HEK293 (cell line): ENCODE measurements around the gene SYNE1.

Experiments used
- ATF2 ChIP-seq: fragments of 450-650 bp; formaldehyde crosslinking; IDR thresholded peaks from 2 replicates; pipeline ENCODE4 v1.5.1; 2016; ENCODE audit warnings: missing biosample characterization, missing genetic modification characterization, low read depth
- HIC1 ChIP-seq: fragments of 450-650 bp; formaldehyde crosslinking; IDR thresholded peaks from 2 replicates; pipeline ENCODE4 v1.5.1; 2016; ENCODE audit warnings: missing biosample characterization, missing genetic modification characterization
- HOXC10 ChIP-seq: sonication (generic); formaldehyde crosslinking; IDR thresholded peaks from 2 replicates; pipeline ENCODE4 v1.8.1; 2023; ENCODE audit warnings: mild to moderate bottlenecking, missing genetic modification reagents
- OVOL3 ChIP-seq: fragments of 450-650 bp; formaldehyde crosslinking; IDR thresholded peaks from 2 replicates; pipeline ENCODE4 v1.5.1; 2016; ENCODE audit warnings: missing biosample characterization, missing genetic modification characterization
- PRDM1 ChIP-seq: fragments of 450-650 bp; formaldehyde crosslinking; IDR thresholded peaks from 2 replicates; pipeline ENCODE4; 2016; ENCODE audit warnings: missing biosample characterization, missing genetic modification characterization
- PRDM6 ChIP-seq: fragments of 450-650 bp; formaldehyde crosslinking; IDR thresholded peaks from 2 replicates; pipeline ENCODE4 v1.5.1; 2017; ENCODE audit warnings: missing biosample characterization, missing genetic modification characterization
- SALL2 ChIP-seq: fragments of 450-650 bp; formaldehyde crosslinking; IDR thresholded peaks from 2 replicates; pipeline ENCODE4 v1.5.0; 2017; ENCODE audit warnings: missing biosample characterization, mild to moderate bottlenecking, missing genetic modification characterization, borderline replicate concordance
- SP3 ChIP-seq: fragments of 450-650 bp; formaldehyde crosslinking; IDR thresholded peaks from 2 replicates; pipeline ENCODE4 v1.5.1; 2016; ENCODE audit warnings: missing biosample characterization, missing genetic modification characterization
- YY2 ChIP-seq: fragments of 450-650 bp; formaldehyde crosslinking; IDR thresholded peaks from 2 replicates; pipeline ENCODE4 v1.5.1; 2016; ENCODE audit warnings: missing biosample characterization, missing genetic modification characterization
- ZBTB44 ChIP-seq: fragments of 450-650 bp; IDR thresholded peaks from 2 replicates; pipeline ENCODE4 v1.5.1; 2018; ENCODE audit warnings: missing biosample characterization, mild to moderate bottlenecking, missing genetic modification characterization
- ZBTB7A ChIP-seq: fragments of 450-650 bp; formaldehyde crosslinking; IDR thresholded peaks from 2 replicates; pipeline ENCODE4 v1.5.1; 2016; ENCODE audit warnings: low read depth, missing biosample characterization, missing genetic modification characterization
- ZBTB8A ChIP-seq: fragments of 450-650 bp; formaldehyde crosslinking; IDR thresholded peaks from 2 replicates; pipeline ENCODE4 v1.5.1; 2016; ENCODE audit warnings: missing biosample characterization, missing genetic modification characterization
- ZNF10 ChIP-seq: fragments of 450-650 bp; formaldehyde crosslinking; IDR thresholded peaks from 2 replicates; pipeline ENCODE4 v1.5.1; 2017; ENCODE audit warnings: missing biosample characterization, missing genetic modification characterization
- ZNF148 ChIP-seq: fragments of 450-650 bp; formaldehyde crosslinking; IDR thresholded peaks from 2 replicates; pipeline ENCODE4 v1.5.0; 2017; ENCODE audit warnings: missing biosample characterization, missing genetic modification characterization, borderline replicate concordance
- ZNF155 ChIP-seq: fragments of 450-650 bp; formaldehyde crosslinking; IDR thresholded peaks from 2 replicates; pipeline ENCODE4 v1.5.1; 2016; ENCODE audit warnings: missing biosample characterization, missing genetic modification characterization
- ZNF16 ChIP-seq: fragments of 450-650 bp; formaldehyde crosslinking; IDR thresholded peaks from 2 replicates; pipeline ENCODE4 v1.5.1; 2016; ENCODE audit warnings: low read depth, missing biosample characterization, missing genetic modification characterization
- ZNF175 ChIP-seq: fragments of 450-650 bp; formaldehyde crosslinking; IDR thresholded peaks from 2 replicates; pipeline ENCODE4 v1.5.1; 2016; ENCODE audit warnings: missing biosample characterization, missing genetic modification characterization
- ZNF184 ChIP-seq: fragments of 450-650 bp; IDR thresholded peaks from 2 replicates; pipeline ENCODE4 v1.5.1; 2018; ENCODE audit warnings: missing biosample characterization, mild to moderate bottlenecking, missing genetic modification characterization
- ZNF211 ChIP-seq: fragments of 450-650 bp; formaldehyde crosslinking; IDR thresholded peaks from 2 replicates; pipeline ENCODE4 v1.5.1; 2016; ENCODE audit warnings: low read depth, missing biosample characterization, missing genetic modification characterization
- ZNF214 ChIP-seq: fragments of 450-650 bp; formaldehyde crosslinking; IDR thresholded peaks from 2 replicates; pipeline ENCODE4 v1.5.1; 2017; ENCODE audit warnings: missing biosample characterization, mild to moderate bottlenecking, missing genetic modification characterization, borderline replicate concordance
- ZNF23 ChIP-seq: fragments of 450-650 bp; formaldehyde crosslinking; IDR thresholded peaks from 2 replicates; pipeline ENCODE4 v1.5.1; 2016; ENCODE audit warnings: missing biosample characterization, missing genetic modification characterization, borderline replicate concordance
- ZNF26 ChIP-seq: fragments of 450-650 bp; formaldehyde crosslinking; IDR thresholded peaks from 2 replicates; pipeline ENCODE4 v1.5.1; 2016; ENCODE audit warnings: missing biosample characterization, missing genetic modification characterization
- ZNF362 ChIP-seq: fragments of 450-650 bp; formaldehyde crosslinking; IDR thresholded peaks from 2 replicates; pipeline ENCODE4 v1.5.1; 2016; ENCODE audit warnings: missing biosample characterization, missing genetic modification characterization
- ZNF391 ChIP-seq: fragments of 450-650 bp; formaldehyde crosslinking; IDR thresholded peaks from 2 replicates; pipeline ENCODE4 v1.5.1; 2016; ENCODE audit warnings: low read depth, missing biosample characterization, missing genetic modification characterization, borderline replicate concordance
- ZNF404 ChIP-seq: fragments of 450-650 bp; formaldehyde crosslinking; IDR thresholded peaks from 2 replicates; pipeline ENCODE4 v1.5.1; 2017; ENCODE audit warnings: missing biosample characterization, missing genetic modification characterization
- ZNF521 ChIP-seq: fragments of 450-650 bp; formaldehyde crosslinking; IDR thresholded peaks from 2 replicates; pipeline ENCODE4 v1.5.1; 2017; ENCODE audit warnings: missing biosample characterization, mild to moderate bottlenecking, missing genetic modification characterization
- ZNF571 ChIP-seq: fragments of 450-650 bp; formaldehyde crosslinking; IDR thresholded peaks from 2 replicates; pipeline ENCODE4 v1.5.0; 2017; ENCODE audit warnings: missing biosample characterization, missing genetic modification characterization
- ZNF600 ChIP-seq: fragments of 450-650 bp; formaldehyde crosslinking; IDR thresholded peaks from 2 replicates; pipeline ENCODE4 v1.5.1; 2016; ENCODE audit warnings: missing biosample characterization, missing genetic modification characterization

The SYNE1 gene

GRCh38 chr6:152271776-152272464 is 365.2 kb downstream of the SYNE1 start (continued):
- peak; percentile 95 for TF ChIP-seq PRDM6
- no peak for TF ChIP-seq ZNF521 (tag by site-specific recombination)
- no peak for TF ChIP-seq ZNF16 (tag by site-specific recombination)
- peak; percentile 65; the same call in 1 of the 2 replicates for TF ChIP-seq HIC1 (tag by site-specific recombination)
- no peak for TF ChIP-seq HOXC10 (CRISPR knock-in tag)
- TF ChIP-seq ZNF26: no peak
- TF ChIP-seq ZBTB8A (tag by site-specific recombination): no peak
- TF ChIP-seq ZNF155 (tag by site-specific recombination): no peak
- TF ChIP-seq ZNF184 (tag by site-specific recombination): peak; percentile 30; the same call in 1 of the 2 replicates
- peak; percentile 89; the same call in 1 of the 2 replicates for TF ChIP-seq OVOL3 (tag by site-specific recombination)
- no peak for TF ChIP-seq ZNF175
- peak; percentile 69 for TF ChIP-seq ZNF362
- peak; percentile 77 for TF ChIP-seq ZBTB44 (tag by site-specific recombination)
- TF ChIP-seq SP3 (tag by site-specific recombination): peak; percentile 61
- TF ChIP-seq ZNF148 (tag by site-specific recombination): no peak
- no peak for TF ChIP-seq ZNF600 (tag by site-specific recombination)
- TF ChIP-seq ZNF214 (tag by site-specific recombination): no peak
- no peak for TF ChIP-seq ATF2 (tag by site-specific recombination)
- TF ChIP-seq ZNF211 (tag by site-specific recombination): no peak
- 0 out of 2 replicates have a peak, but pooled peaks have one; percentile 50 for TF ChIP-seq ZNF10 (tag by site-specific recombination)
- TF ChIP-seq PRDM1 (tag by site-specific recombination): no peak
- TF ChIP-seq ZBTB7A: no peak
- TF ChIP-seq ZNF391 (tag by site-specific recombination): no peak
- TF ChIP-seq ZNF404 (tag by site-specific recombination): no peak
- TF ChIP-seq ZNF23 (tag by site-specific recombination): no peak
- no peak for TF ChIP-seq ZNF571 (tag by site-specific recombination)
- no peak for TF ChIP-seq YY2
- no peak for TF ChIP-seq SALL2 (tag by site-specific recombination)
